GM21825 (cell line): ENCODE data around the gene MINPP1.

Source experiments
- ATAC-seq: cut with Tn5 transposase; IDR thresholded peaks from one replicate; pipeline ENCODE4 v1.9.1; 2021; ENCODE audit warnings: mild to moderate bottlenecking, moderate library complexity; ENCODE audit not compliant: unreplicated experiment

Gene MINPP1

DNA sequence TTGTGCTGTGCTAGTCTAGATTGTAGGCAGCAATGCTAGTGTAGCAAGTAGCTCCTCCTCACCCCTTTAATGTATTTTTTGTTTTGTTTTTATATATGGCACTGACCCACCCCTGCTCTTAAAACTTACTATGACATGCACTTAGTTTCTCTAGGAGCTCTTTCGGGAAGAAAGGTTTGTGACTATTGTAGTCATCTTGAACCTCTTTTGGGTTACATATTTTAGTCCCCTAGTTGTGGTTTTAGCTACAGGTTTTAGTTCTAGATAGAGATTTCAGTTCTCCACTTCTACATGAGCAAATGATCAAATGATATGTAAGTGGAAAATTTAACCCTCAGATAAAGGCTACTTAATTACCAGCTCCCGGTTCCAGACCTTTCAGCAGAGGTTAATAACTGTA is 14.9 kb downstream of the MINPP1 start:
- ATAC-seq: peak; percentile 54

DNA sequence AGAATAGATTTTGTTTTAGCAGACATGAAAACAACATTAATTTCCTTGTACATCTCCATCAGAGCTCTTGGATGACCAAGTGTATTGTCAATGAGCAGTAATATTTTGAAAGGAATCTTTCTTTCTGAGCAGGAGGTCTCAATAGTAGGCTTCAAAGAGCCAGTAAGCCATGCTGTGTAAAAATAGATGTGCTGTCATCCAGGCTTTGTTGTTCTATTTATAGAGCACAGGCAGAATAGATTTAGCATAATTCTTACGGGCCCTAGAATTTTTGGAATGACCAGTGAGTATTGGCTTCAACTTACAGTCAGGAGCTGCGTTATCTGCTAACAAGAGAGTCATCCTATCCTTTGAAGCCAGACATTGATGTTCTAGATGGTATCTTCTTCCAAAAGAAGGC is 19.0 kb downstream of the MINPP1 start:
- ATAC-seq: no peak

DNA sequence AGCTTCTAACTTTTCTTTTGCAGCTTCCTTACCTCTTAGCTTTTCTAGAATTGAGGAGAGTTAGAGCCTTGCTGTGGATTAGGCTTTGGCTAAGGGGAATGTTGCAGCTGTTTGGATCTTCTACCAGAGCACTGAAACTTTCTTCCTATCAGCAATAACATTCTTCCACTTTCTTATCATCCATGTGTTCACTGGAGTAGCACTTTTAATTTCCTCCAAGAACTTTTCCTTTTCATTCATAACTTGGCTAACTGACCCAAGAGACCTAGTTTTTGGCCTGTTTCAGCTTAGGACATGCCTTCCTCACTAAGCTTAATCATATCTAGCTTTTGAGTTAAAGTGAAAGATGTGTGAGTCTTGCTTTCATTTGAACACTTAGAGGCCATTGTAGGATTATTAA is 19.6 kb downstream of the MINPP1 start:
- no peak for ATAC-seq

DNA sequence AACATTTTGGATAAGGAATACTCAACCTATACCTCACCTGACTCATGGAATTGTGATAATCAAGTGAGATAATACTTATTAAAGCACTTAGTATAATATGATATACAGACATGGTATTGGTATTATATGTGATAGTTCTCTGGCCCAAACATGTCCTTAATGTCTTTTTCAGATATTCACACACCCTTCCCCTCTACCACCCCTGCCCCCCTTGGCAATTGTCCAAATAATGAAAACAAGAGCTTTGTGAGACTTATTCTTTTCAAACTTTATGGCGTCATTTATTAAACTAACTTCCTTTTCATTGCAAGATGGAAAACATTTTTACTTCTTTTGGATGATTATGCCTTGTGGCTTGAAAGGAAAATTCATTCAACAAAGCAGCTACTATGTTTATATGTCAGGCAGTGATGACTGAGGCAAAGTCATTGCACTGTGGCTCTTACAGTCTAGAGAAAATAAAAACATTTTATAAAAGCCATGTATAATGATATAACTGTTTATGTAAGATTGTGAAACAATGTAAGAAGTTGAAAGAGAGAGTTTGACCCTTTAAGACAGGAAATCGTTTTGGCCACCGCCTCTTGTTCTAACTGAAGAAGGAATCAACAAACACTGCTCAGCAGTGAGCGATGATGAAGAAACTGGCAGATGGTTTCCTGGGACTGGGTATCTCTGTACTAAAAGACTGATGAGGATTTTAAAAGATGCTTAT is 27.4 kb downstream of the MINPP1 start:
- ATAC-seq: no peak

DNA sequence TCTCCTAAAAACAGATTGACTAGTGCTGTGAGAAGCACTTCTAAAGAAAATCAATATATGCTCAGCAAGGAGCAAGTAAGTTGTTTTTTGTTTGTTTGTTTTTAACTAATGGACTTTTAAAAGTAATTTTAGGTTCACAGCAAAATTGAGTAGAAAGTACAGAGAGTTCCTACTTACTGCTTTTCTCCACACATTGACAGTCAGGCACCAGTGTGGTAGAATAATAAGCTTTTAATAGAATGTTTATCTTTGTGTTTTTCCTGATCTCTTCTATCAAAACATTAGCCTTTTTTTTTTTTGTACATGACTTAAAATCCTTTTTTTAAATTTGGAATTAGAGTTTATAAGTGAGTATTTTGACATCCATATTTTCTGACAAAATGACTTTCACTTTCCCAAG is 28.0 kb downstream of the MINPP1 start:
- ATAC-seq: no peak

DNA sequence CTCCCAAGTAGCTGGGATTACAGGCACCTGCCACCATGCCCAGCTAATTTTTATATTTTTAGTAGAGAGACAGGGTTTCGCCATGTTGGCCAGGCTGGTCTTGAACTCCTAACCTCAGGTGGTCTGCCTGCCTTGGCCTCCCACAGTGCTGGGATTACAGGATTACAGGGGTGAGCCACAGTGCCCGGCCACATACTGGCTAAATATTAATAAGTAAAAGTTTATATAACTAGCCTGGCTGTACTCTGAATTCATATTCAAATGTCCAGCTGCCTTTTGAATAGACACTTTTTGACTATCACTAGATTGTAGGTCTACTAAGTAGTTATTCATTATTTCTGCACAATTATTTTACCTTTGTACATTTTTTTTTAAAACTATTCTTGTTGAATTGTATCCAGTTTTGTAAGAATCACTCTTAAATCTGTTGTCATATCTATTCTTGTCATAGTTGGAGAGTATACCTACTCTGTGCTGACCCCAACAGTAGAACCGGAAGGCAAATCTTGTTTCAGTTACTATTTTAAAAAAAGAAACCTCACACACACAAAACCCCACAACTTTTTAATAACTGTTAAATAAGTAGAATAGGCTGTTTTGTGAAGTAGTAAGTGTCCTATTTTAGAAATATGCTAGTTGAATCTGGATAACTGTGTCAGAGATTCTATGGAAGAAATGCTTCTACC is 29.6 kb downstream of the MINPP1 start:
- peak; percentile 64 for ATAC-seq

DNA sequence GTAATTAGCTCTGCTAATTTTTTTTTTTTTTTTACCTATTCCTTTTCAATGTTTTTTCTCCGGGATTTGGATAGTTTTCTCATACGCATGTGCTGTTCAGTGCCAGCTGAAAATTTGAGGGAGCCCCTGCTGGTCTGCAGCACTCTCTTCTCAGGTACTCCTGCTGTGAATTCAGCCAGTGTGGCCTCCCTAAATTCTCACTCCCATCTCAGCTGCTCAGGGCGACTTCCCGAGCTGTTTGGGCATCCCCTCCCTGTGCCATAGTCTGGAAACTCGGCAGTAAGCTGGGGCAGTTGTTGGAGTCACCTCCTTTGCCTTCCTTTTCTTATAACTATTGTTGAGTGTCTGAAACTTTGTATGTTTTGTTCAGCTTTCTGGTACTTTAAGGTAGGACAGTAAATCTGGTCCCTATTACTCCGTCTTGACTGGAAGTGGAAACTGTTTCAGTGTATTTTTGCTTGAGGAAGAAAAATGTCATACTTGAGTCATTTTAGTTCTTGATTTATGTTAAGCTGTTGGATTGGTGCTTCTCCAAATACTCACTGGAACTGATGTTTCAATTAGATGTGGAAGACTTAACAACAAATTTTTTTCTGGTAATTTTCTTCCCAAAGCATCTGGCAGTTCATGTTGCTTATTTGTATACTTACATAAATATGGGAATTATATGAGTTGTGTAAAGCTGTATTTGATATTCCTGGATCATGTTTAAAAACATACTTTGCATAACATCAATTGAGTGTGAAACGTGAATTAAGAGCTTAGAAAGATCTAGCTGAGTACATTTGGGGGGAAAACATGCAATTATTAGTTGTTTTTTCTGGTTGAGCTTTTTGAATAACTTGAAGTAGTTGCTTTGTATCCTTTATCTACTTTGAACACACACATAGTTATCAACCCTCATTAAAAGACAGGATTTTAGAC is 33.7 kb downstream of the MINPP1 start:
- no peak for ATAC-seq

DNA sequence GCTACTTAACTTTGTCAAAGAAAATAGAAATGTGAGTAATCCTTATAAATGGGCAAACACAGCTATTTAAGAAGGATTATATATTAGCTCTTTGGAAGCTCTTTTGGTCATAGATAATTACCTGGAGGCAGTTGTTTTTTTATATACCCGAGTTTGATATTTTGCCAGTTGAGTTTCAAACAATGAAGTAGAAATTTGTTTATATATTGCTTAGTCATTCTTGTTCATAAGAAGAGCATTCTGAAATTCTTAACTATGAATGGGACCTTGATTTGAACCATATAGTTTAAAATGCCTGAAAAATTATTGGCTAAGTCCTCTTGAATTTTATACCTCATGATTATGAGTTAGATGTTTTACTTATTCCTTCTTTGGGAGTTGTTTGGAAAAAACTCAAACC is 36.4 kb downstream of the MINPP1 start:
- ATAC-seq: no peak

DNA sequence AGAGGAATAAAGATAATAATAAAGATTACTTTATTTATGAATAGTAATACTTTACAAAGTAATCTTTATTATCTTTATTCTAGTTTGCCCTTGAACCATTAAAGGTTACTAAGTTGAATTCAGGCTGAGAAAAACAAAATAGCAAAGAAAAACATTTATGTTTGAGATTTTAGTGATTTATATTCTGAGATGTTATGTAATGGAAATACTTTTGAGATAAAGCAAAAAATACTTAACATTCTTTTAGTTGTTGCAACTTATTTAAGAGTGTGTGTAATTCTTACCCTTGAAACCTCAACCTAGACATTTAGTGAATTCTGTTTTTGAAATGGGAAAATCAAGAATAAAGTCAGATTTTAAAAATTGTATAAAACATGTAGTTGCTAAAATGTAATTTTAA is 40.0 kb downstream of the MINPP1 start:
- no peak for ATAC-seq

DNA sequence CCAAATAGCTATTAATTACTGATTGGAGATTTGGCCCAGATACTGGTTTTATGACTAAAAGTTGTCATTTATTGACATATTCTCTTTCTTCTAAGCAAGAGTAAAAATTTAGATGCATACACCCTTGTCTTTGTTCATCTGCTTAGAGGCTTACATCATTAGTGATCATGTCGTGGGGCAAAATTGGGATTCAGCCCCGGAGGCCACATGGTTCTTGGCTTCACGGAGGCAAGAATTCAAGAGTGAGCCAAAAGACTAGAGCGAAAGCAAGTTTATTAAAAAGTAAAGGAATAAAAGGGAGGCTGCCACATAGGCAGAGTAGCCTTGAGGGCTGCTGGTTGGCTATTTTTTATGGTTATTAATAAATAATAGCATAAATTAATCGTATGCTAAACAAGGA is 41.1 kb downstream of the MINPP1 start:
- ATAC-seq: no peak

DNA sequence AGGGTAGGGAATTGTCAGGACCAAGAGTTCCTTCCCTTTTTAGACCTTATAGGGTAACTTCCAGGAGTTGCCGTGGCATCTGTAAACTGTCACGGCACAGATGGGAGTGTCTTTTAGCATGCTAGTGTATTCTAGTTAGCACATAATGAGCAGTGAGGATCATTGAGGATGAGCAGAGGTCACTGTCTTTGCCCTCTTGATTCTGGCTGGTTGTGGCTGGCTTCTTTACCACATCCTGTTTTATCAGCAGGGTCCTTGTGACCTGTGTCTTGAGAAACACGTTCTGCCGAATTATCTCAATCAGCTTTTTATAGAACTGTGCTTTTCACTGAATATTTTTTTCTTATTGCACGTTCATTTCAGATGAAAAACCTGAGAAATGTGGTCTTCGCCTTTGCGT is 41.5 kb downstream of the MINPP1 start:
- ATAC-seq: no peak

DNA sequence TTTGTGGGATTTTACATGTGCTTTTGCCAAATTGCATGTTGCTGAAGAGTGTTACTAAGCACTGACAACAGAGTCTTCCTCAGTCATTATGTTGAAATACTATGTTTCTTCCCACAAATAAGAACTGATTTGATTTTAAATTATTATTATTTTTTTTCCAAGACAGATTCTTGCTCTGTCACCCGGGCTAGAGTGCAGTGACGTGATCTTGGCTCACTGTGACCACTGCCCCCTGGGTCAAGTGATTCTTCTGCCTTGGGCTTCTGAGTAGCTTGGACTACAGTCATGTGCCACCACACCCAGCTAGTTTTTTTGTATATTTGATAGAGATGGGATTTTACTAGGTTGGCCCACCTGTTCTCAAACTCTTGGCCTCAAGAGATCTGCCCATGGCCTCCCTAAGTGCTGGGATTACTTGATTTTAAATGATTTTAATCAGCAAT is 42.3 kb downstream of the MINPP1 start:
- no peak for ATAC-seq

DNA sequence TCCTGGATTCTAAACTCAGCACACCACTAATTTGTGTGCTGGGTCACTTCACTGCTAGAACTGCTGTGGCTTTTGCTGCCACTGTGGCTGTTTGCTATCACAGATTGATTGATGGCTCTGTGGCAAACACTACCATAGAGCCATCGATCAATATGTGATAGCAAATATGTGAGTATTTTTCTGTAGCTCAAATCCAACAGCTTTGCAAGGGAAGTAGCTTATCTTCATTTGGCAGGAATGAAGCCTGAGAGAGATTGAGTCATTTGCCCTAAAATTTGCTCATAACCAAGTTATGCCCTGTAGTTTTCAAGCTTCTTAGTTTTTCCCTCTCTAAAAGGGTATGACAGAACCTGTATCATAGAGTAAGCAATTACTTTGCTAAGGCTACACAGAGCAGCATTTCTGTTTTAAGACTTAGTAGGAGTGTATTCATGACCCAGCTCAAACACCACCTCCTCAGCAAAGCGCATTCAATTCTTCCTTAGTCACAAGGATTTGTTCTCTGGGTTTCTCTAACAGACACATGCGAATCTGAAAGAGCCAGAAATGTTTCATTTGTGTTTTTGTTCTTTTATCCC is 43.1 kb downstream of the MINPP1 start:
- ATAC-seq: no peak

DNA sequence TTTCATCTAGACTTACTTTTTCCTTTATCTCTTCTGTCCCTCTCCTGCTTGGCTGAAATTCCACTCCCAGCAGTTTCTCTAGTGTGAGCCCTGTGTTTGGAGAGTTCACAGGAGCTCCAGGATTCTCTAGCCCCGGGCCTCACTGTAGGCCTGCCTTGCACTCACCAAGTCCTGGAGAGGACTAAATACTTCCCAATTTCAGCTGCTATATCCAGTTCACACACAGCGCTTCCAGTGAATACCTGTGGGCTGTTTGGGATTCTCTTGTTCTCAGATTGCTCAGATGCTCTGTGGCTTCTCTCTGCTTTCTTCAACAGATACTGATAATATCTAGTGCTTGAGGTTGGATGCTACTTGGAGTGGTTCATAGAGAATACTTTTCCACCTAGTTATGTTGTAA is 46.0 kb downstream of the MINPP1 start:
- ATAC-seq: no peak

DNA sequence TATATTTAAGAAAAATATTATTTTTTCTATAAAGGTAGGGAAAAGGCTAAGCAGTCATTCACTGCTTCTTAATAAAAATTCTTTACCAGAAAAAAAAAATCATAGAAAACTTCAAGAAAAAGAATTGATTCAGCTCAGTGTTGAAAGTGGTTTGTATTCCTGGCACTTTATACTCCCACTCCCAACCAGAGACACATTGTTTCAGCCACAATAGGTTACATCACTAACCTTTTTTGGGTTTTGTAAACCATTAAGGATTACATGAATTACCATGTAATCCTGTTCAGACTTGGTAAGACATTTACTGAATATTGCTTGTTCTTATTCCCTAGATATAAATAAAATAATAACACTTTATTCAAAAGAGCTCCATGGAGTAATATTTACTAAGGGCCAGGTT is 46.6 kb downstream of the MINPP1 start:
- no peak for ATAC-seq

DNA sequence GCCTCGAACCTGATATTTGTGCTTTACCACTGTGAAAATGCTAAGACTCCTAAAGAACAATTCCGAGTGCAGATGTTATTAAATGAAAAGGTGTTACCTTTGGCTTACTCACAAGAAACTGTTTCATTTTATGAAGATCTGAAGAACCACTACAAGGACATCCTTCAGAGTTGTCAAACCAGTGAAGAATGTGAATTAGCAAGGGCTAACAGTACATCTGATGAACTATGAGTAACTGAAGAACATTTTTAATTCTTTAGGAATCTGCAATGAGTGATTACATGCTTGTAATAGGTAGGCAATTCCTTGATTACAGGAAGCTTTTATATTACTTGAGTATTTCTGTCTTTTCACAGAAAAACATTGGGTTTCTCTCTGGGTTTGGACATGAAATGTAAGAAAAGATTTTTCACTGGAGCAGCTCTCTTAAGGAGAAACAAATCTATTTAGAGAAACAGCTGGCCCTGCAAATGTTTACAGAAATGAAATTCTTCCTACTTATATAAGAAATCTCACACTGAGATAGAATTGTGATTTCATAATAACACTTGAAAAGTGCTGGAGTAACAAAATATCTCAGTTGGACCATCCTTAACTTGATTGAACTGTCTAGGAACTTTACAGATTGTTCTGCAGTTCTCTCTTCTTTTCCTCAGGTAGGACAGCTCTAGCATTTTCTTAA is 47.7 kb downstream of the MINPP1 start:
- no peak for ATAC-seq

DNA sequence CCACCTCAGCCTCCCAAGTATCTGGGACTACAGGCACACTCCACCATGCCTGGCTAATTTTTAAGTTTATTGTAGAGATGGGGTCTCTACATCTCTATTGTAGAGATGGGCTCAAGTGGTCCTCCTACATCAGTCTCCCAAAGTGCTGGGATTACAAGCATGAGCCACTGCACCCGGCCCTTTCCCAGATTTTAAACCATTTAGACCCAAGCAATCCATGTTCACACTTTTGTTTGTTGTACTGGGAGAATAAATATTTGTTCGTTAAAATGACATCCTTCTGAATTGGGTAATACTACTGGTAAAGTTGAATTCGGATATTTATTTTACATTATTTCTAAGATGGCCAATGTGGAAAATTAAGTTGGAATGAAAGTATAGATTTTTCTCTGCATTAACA is 52.7 kb downstream of the MINPP1 start:
- no peak for ATAC-seq

DNA sequence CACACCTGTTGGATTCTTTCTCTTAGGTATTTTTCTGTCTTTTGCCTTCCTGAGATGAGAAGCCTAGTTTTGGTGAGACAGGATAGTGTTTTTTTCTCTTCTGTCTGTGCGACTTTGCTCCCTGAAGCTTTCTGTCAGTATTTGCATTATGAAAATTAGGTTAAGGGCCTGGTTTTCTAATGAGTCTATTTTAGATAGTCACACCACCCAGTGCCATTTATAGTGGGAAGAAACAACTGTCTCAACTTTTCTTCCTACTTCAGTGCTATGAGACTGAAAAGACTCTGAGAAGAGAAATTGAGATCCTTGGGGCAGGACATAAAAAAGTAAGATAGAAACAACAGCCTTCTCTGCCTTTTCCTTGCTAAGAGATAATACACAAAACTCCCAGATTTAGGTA is 53.6 kb downstream of the MINPP1 start:
- no peak for ATAC-seq

DNA sequence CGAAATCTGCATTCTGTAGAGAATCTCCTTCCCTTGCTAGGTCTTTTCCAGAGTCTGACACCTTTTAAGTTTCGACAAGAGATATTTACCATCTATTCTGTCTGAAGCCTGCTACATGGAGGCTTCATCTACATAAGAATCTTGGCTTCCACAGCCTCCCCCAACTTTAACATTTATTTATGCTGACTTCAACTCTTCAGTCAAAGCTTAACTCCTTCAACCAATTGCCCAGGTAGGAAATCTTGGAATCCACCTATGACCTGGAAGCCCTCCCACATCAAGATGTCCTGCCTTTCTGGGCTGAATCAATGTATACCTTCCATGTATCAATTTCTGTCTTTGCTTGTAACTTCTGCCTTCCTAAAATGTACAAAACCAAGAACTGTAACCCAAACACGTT is 54.7 kb downstream of the MINPP1 start:
- no peak for ATAC-seq

DNA sequence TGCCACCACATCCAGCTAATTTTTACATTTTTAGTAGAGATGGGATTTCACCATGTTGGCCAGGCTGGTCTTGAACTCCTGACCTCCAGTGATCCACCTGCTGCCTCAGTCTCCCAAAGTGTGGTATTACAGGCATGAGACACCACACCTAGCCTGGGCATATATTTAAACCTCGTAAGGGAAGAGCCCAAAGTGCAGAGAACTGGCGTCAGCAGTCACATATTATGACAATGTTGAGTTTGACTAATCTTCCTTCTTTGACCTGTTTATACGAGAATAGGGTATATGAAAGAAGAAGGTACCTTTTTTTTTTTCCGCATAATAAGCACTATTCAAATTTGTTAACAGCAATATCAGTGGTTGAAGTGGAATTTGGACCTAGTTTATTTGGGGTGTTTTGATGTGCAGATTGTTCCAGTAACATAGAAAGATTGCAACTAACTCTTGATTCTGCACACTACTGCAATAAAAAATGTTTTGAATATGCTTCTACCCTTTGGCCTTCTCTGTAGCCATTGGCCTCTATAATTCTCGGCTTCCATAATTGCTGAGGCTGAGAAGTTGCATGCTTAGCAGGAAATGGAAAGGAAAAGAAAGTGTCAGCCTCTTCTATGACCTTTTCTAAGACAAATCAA is 55.9 kb downstream of the MINPP1 start:
- ATAC-seq: no peak
